Measurements from ENCODE around the gene ATP2A3.
A peak's percentile ranks its signal among the peaks of the same experiment; 100 is the strongest.
"Not testable (repeated sequence)": the region's sequence is repeated elsewhere in the genome, so short reads cannot be mapped to it uniquely, and the experiment has no call there.

Gene ATP2A3

GRCh38 chr17:3954086-3954485 is 10.2 kb downstream of the ATP2A3 start:
- ATAC-seq = no peak

- ATAC-seq = no peak
These were observed 10.7 kb downstream of the ATP2A3 start for GRCh38 chr17:3953542-3953941.

DNA sequence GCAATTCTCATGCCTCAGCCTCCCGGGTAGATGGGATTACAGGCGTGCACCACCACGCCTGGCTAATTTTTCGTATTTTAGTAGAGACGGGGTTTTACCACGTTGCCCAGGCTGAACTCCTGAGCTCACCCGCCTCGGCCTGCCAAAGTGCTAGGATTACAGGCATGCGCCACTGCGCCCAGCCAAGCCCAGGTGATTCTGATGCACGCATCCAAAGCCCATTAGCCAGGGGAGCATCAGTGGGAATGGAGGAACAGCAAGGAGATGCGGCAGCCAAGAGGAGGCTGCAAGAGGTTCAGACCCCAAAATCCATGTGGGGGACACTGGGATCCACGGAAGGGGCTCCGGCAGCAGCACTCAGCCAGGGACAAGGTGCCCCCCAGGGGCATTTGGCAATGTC is 12.1 kb downstream of the ATP2A3 start:
- ATAC-seq = no peak

DNA sequence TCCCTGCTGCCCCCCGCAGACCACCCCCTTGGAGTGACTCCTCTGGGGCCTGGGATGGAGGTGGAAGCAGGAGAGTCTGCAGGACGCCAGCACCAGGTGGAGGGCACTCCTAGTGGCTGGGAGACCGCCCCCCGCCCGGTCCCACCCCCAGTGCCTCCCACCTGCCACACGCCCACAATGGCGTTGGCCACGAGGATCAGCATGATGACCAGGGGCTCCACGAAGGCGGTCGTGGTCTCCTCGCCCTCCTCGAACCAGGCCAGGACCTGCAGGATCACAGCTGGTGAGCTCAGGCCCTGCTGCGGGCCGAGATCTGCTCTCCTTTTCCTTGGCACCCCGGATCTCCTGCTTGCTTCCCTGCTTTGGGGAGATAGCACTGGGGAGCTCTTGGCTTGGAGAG is 12.8 kb downstream of the ATP2A3 start:
- ATAC-seq = no peak

GRCh38 chr17:3951003-3951402 is 13.2 kb downstream of the ATP2A3 start:
- no peak for ATAC-seq

GRCh38 chr17:3950584-3950983 is 13.7 kb downstream of the ATP2A3 start:
- no peak for ATAC-seq

- no peak for ATAC-seq
These were observed 14.8 kb downstream of the ATP2A3 start for GRCh38 chr17:3949418-3949817.

- ATAC-seq = not testable (repeated sequence)
These were observed 15.7 kb downstream of the ATP2A3 start for GRCh38 chr17:3948551-3948950.

- no peak for ATAC-seq
These were observed 16.9 kb downstream of the ATP2A3 start for GRCh38 chr17:3947318-3947810.

DNA sequence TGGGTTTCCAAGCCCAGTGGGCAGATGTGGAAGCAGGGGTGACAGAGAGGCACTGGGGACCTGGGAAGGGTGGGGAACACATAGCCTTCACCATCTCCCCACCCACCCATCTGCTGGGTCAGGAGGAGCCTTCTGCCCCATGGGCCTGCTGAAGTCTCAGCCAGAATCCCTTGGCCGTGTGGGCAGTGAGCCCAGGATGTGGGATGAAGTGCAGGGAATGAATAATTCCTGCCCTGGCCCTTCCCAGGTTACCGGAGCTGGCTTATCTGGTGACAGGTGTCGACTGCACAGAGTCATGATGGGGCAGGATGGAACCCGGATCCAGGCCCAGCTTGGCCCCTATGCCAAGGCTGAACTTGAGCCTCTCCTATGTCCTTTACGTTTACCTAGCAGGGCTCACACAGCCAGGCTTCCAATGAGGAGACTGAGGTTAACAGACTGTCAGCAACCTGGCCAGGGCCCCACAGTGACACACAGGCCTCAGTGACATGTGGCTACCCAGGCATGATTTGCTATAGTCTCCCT is 17.5 kb downstream of the ATP2A3 start:
- ATAC-seq = no peak

DNA sequence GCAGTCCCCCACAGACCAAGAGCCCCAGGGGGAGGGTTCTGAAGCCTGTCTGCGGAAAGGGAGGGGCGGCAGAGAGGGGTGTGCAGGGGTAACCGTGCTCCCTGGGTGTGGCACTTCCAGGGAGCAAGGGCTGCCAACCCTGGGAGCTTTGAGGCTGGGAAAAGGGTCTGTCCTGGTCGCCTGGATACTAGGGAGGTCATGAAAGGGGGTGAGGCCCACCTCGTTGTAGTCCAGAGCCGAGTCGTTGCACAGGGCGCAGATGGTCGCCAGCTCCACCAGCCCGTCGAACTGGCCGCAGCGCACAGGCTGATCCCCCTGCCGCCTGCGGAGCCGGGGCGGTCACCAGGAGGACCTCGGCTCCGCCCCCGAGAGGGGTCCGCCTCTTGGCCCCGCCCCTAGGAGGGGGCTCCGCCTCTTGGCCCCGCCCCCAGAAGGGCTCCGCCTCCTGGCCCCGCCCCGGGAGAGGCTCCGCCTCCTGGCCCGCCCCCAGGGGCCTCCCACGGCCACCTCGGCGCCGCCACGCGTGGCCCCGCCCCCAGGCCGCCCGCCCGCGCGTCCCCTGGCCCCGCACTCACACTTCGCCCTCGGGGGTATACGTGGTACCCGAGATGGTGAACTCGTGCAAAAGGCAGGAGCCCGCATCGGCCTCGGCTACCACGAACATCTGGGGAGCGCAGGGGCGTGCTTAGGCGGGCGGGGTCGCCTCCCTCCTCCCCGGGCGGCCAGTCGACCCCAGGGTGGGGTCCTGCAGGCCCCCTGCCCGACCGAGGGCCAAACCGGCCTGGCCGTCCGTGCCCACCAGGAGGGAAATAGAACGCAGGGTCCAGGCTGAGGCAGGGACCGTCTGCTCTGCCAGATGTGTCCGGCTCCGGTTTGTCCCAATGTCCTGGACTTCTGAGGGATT is 19.5 kb downstream of the ATP2A3 start:
- ATAC-seq = peak; percentile 36 to 53

DNA sequence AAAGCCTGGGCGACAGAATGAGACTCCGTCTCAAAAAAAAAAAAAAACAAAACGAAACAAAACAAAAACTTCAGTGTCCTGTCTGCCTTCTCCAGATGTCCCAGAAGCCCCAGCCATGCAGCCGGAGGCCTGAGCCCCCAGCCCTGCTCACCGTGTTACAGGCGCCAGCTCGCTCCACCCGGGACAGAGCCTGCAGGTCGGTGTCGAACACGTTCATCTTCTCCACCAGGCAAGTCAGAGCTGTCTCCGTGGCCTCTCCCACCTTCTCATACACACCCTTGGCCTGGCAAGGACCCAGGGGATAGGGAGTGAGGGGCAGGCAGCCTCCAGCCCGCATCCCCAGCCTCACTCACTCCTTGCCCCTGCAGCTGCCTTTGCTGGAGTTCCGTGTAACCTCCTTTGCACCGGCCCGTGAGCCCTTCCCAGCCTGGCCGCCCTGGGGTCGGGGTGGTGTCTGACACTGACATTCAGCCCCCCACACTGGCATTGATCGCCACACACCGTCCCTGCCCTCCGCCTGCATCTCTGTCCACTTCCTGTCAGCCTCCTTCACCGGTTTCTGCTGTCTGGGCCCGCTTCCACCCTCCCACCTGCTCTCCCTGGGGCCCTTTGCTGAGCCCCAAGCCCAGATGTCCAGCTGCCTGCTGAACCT is 20.9 kb downstream of the ATP2A3 start:
- ATAC-seq = no peak

DNA sequence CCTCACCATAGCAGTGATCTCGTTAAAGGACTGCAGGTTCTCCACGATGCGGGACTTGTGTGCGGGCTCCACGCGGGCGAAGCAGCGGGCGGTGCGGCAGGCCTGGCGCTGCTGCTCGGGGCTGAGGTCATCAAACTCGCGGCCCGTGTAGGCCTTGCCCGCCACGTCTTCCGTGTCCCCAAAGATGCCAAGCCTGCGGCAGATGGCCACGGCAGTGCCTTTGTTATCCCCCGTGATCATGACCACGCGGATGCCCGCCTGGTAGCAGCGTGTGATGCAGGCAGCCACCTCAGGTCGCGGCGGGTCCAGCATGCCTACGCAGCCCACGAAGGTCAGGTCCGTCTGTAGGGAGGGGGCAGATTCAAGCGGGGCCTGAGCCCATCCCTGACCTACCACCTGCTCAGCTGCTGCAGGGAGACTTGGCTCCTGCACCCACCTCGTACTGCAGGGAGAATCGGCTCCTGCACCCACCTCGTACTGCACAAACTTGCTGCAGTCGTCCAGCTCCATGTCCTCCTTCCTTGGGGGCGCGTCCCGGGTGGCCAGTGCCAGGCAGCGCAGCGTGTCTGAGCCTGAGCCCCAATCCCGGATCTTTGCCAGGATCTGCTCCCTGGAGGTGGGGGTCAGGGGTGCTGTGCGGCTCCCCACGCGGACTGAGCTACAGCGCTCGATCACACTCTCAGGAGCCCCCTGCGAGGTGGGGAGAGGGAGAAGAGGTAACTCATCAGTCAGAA is 23.1 kb downstream of the ATP2A3 start:
- no peak for ATAC-seq

GRCh38 chr17:3937359-3937758 is 26.9 kb downstream of the ATP2A3 start:
- no peak for ATAC-seq

GRCh38 chr17:3935825-3936355 is 28.3 kb downstream of the ATP2A3 start:
- ATAC-seq = no peak

DNA sequence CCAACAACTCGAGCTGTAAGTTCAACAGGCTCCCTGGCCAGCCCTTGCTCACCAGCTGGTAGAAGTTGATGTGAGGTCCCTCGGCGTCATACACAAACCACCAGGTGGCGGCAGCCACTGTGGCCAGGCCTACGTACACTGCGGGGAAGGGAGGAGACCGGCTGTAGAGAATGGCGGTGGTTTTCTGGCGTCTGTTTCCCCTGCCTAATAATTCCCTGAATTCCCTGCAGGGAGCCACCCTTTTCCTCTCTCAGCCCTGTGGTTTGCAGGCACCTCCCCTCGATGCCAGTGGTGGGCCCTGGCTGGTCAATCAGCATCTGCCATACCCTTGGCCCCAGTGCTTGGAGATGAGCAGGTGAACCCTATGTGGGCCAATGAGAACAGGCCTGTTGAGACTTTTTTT is 29.1 kb downstream of the ATP2A3 start:
- ATAC-seq = no peak

GRCh38 chr17:3929764-3930163 is 34.5 kb downstream of the ATP2A3 start:
- no peak for ATAC-seq

- no peak for ATAC-seq
These were observed 35.1 kb downstream of the ATP2A3 start for GRCh38 chr17:3929181-3929580.

DNA sequence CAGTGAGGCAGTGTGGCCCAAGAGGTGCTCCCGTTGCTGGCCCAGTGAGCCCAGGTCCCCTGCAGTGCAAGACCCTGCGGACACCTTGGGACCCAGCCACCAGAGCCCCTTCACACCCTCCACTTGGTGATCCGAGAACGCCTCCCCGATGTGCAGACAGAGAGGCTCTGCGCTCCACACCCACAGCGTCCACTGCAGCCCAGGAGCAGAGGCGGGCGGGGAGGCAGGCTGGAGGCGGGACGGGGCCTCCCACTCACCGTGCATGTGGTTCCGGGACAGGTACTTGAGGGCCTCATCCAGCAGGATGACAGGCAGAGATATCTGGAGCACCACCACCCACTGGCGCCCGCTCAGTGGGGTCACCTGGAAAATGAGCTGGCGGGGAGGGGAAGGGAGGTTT is 35.8 kb downstream of the ATP2A3 start:
- no peak for ATAC-seq

- no peak for ATAC-seq
These were observed 36.5 kb downstream of the ATP2A3 start for GRCh38 chr17:3927628-3928340.

DNA sequence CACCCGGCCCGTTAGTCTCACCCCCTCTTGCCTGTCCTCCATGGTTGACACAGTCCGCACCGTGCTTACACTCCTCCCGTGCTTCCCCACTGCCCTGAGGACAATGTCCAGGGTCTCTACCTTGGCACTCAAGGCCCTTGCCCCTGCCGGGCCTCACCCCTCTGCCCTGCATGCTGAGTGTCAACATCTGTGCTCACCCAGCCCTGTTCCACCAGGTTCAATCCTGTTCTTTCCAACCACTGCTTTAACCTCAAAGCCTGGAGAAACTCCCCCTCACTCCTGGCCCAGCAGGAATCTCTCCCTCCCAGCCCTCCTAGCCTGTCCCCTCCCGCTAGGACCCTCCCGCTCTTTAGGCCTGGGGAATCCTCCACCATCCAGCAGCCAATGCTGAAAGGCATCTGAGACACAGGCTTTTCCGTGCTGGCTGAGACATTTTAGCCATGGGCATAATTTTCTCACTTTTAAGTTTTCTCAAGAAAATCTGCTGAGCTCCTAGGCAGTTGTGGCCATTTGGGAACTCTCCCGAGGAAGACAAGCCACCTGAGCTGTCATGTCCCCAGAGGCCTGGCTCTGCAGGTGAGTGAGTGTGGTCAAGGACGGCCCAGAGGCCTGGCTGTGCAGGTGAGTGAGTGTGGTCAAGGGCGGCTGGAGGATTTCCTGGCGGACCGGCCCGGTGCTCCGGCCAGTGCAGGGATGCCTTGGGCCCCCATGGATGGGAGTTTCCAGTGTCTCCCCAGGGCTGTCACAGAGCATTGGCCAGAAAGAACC is 37.2 kb downstream of the ATP2A3 start:
- no peak for ATAC-seq
